GM19193 (cell line): ENCODE data around the gene GNG5.

Experiments used
- POLR2A ChIP-seq: IDR thresholded peaks from 4 replicates; pipeline ENCODE4 v1.6.1; 2011; ENCODE audit not compliant: insufficient read depth, insufficient read length; ENCODE audit errors: extremely low read depth

GNG5 gene

GRCh38 chr1:84506002-84506728 is at the start of gene GNG5, which contains the start of gene SPATA1:
Gene GNG5 (minus strand): TSS chr1:84506581. CDS start chr1:84506091, 490 bp downstream.
Gene SPATA1 (plus strand): TSS chr1:84506386. CDS start chr1:84516360, 9,974 bp downstream.
- peak; percentile 90 for TF ChIP-seq POLR2A

GRCh38 chr1:84550826-84551225 is 44.4 kb upstream of the GNG5 start:
- TF ChIP-seq POLR2A, result no peak

- no peak for TF ChIP-seq POLR2A
These were observed 35.3 kb upstream of the GNG5 start for GRCh38 chr1:84541679-84542078.

GRCh38 chr1:84540759-84541158 is 34.4 kb upstream of the GNG5 start:
- no peak for TF ChIP-seq POLR2A

- TF ChIP-seq POLR2A, result no peak
These were observed 33.6 kb upstream of the GNG5 start for GRCh38 chr1:84539972-84540371.

- TF ChIP-seq POLR2A, result no peak
These were observed 32.2 kb upstream of the GNG5 start for GRCh38 chr1:84538599-84538998.

GRCh38 chr1:84525779-84526178 is 19.4 kb upstream of the GNG5 start:
- no peak for TF ChIP-seq POLR2A

GRCh38 chr1:84524590-84524989 is 18.2 kb upstream of the GNG5 start:
- TF ChIP-seq POLR2A, result no peak

GRCh38 chr1:84510668-84511067 is 4.3 kb upstream of the GNG5 start:
- TF ChIP-seq POLR2A, result no peak

GRCh38 chr1:84510165-84510564 is 3.8 kb upstream of the GNG5 start:
- TF ChIP-seq POLR2A, result no peak

GRCh38 chr1:84509029-84509428 is 2.6 kb upstream of the GNG5 start:
- no peak for TF ChIP-seq POLR2A

- TF ChIP-seq POLR2A, result no peak
These were observed 2.1 kb upstream of the GNG5 start for GRCh38 chr1:84508510-84508909.

- no peak for TF ChIP-seq POLR2A
These were observed 510 bp upstream of the GNG5 start for GRCh38 chr1:84506729-84507453.

GRCh38 chr1:84505493-84506001 is 834 bp downstream of the GNG5 start:
- no peak for TF ChIP-seq POLR2A

- no peak for TF ChIP-seq POLR2A
These were observed 1.5 kb downstream of the GNG5 start for GRCh38 chr1:84504580-84505492.
